GM19023 (cell line): Measurements from ENCODE around the gene AQP6.
"Not testable (repeated sequence)": the region's sequence is repeated elsewhere in the genome, so short reads cannot be mapped to it uniquely, and the experiment has no call there.

ENCODE experiments used
- ATAC-seq: cut with Tn5 transposase; IDR thresholded peaks from one replicate; pipeline ENCODE4 v1.9.1; 2021; ENCODE audit warnings: mild to moderate bottlenecking, moderate library complexity; ENCODE audit not compliant: unreplicated experiment

The AQP6 gene

DNA sequence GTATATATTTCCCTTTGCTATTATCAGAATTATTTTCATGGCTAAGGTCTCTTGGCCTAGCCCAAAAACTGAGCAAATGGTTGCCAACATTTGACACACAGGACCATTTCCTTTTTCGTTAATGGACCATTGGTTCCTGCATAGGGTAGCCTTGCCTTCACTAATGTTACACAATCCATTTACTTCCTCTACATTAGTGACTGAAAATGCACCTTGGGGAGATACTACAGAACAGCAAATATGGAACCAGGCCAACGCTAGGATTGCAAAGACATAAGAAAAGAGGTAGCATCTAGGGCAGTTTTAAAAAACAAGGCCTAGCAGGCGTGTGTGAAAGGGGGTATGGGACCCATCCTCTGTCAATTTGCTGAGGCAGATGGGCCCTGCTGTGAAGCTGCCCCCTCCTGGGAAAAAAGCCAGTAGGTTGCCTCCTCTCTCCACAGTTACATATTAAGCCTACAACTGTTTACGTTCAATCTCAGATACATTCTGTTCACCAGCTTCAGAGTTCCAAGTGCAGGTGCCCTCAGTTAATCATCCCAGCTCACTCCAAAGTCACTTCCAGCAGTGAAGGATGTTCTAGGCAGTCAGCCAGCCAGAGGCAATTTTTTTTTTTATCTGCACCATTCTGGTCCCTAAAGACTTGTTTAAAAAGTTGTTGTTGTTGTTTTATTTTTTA lies 15.0 kb downstream of the AQP6 start:
- no peak for ATAC-seq

GRCh38 chr12:49989400-49989799 lies 16.7 kb downstream of the AQP6 start:
- not testable (repeated sequence) for ATAC-seq

DNA sequence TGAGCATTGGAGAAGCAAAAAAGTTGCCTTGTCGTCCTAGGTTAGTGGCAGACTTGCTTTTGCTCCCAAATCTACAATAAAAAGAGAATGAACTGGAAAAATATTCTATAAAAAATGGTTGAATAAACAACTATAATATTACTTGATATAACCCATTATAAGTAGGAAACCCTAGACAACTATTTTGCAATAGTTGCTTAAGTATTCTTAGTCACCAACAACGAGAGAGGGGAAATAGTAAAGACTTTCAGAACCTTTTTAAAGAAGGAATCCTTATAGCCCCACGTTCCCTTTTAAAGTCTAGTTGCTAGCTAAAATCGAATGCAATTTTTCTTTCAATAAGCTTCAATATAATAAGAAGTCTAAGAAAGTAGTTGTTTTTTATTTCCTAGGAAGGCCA lies 17.5 kb downstream of the AQP6 start:
- no peak for ATAC-seq

DNA sequence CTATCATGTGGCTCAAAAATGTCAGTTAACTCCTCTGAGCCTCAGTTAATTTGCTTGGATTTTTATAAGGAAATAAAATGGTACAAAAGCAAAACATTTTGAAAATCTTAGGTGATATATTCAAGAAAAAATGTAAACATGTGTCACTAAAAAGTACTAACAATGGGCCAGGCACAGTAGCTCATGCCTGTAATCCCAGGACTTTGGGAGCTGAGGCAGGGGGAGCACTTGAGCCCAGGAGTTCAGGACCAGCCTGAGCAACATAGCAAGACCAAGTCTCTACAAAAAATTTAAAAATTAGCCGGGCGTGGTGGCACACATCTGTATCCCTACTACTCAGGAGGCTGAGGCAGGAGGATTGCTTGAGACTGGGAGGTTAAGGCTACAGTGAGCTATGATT lies 25.7 kb downstream of the AQP6 start:
- ATAC-seq, result no peak

- ATAC-seq, result no peak
These were observed 30.8 kb downstream of the AQP6 start for GRCh38 chr12:50003595-50003994.

DNA sequence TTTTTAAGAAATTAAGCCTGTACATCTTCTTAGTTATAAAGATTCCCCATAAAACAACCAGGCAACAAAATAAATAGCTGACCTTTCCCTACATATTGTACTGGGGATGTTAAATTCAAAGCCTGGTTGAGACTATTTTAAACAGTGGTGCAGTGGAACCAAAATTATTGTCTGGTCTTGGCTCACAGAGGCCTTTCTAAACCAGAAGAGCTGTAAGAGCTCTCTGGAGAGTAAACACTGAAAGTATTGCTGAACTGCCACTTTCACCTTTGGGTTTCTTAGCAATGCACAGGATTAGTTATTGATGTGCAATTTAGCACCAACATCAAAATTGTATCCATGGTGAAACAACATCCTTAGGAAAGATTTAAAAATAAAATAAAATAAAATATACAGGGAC lies 31.9 kb downstream of the AQP6 start:
- ATAC-seq, result no peak

DNA sequence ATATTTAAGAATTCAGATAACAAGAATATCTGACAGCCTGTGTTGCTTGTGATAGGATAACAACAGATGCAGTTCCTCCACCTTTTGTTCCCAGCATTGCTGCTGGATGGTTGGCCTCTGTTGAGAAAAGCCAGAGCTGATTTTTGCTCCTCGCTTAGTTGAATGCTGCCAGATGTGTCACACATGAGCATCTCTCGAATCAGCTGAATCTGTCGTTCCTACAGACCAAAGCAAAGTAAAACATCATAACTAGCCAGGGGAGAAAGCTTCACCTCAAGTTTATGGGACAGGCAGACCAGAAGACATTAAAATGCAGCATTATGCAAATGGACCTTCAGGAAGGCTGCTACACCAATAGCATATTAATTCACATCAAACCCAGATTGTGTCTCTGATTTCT lies 32.4 kb downstream of the AQP6 start:
- ATAC-seq, result no peak

- ATAC-seq, result no peak
These were observed 33.5 kb downstream of the AQP6 start for GRCh38 chr12:50006280-50006679.

GRCh38 chr12:50006754-50007442 lies 34.2 kb downstream of the AQP6 start:
- ATAC-seq, result no peak

DNA sequence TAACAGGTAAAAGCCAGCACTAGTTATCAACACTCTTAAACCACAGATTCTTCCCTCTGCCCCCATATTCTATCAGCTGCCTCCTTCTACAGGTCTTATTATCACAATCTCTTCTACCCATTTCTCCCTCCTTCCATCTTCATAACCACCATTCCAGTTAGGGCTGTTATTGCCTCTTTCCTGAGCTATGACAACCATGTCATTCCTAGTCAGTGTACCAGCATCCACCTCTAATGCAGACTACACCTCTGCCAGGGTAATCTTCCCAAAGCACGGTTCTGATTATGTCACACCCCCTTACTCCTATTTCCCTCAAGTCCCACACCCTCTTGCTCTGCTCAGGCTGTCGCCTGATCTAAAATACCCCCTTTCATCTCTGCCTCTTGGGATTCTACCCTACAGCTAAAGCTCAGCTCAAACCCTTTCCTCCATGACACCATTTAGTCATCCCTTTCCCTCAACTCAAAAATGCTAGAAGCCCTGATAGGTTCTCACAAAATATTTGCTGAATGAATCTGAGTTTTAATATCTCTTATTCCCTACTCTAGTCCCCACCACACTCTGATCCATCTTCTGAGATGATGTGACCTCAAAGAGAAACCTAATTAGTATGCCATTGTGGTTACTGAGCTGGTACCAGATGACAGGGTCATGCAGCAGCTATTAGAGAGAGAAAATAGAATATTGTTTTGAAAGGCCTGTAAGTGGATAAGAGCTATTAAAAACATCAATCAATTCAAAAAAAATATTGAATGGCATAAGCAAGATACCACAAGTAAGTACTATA lies 40.8 kb downstream of the AQP6 start:
- ATAC-seq, result no peak

GRCh38 chr12:50014342-50014741 lies 41.6 kb downstream of the AQP6 start:
- no peak for ATAC-seq

- ATAC-seq, result no peak
These were observed 44.0 kb downstream of the AQP6 start for GRCh38 chr12:50016501-50017475.

- ATAC-seq, result no peak
These were observed 44.9 kb downstream of the AQP6 start for GRCh38 chr12:50017641-50018040.

DNA sequence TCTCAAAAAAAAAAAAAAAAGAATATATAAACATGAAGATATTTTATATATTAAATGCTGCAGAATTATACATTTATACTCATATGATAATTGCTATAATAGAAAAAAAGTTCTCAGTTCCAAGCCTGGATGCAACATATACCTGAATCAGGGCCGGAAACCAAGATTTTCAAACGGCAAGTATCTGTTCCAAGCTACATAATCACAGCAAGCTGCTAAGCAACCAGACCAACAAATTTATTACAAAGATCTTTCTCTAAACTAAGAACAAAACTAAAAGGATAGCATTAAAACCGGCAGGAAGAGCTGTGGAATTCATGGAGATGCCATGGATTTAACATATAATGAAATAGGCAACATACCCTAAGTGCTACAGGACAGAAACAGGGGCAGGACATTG lies 45.4 kb downstream of the AQP6 start:
- ATAC-seq, result no peak

DNA sequence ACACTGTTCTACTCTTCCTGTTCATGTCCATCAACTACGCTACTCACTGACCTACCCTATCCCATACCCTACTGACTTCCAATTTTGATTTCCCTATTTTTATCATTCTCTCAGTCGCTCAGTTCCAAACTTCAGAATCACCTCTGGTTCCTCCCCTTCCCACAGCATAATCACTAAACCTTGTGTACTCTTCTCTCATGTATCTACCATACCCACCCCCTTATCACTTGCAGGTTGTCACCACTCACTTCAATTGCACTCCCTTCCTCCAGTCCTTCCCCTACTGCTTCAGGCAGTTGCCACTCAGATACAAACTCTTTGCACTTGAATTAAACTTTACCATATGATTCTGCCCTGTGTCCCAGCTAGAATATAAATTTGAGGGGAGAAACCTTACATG lies 46.2 kb downstream of the AQP6 start:
- no peak for ATAC-seq

DNA sequence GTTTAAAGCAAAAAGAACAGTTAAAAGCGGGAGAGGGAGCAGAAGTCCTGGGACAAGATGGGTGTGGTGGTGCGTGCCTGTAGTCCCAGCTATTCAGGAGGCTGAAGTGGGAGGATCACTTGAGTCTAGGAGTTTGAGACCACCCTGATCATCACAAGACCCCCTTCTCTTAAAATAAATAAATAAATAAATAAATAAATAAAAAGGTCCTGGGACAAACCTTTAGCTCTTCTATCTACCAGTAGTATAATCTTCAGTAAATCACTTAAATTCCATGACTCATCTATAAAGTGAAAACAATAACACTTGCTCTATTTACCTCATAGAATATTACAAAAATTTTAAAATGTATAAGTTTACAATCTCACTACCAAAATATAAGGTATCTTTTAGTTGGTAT lies 46.8 kb downstream of the AQP6 start:
- no peak for ATAC-seq

DNA sequence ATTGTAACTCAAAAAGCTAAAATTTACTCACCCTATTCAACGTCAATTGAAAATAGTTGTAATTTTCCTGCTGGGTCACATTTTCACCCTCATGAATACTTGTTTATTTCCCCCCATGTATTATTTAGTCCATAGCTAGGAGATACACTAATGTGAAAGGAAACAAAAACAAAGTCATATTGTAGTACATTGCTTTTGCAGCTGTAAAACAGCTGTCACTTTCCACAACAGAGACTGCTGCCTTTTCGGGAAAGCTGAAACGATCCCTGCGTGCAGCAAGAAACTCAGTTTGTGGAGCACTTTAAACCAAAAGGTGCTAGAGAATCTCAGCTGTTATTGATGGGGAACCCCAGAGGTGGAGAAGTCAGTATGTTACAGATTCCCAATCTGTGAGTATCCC lies 48.3 kb downstream of the AQP6 start:
- ATAC-seq, result no peak

DNA sequence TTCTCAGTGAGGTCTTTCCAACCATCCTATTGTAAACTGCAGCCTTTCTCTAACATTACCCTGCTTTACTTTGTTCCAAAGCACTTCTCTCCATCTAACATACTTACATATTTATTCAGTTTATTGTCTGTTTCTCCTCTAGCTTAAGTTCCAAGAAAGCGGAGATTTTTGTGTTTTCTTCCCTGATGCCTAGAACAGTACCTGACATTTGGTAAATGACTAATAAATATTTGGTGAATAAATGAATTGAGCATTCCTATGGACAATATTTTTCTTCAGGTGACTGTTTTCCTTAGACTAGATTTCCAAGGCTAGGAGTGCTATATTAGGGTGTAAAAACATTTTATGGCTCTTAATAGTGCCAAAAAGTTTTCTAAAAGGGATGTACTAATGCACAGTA lies 50.2 kb downstream of the AQP6 start:
- ATAC-seq, result no peak

DNA sequence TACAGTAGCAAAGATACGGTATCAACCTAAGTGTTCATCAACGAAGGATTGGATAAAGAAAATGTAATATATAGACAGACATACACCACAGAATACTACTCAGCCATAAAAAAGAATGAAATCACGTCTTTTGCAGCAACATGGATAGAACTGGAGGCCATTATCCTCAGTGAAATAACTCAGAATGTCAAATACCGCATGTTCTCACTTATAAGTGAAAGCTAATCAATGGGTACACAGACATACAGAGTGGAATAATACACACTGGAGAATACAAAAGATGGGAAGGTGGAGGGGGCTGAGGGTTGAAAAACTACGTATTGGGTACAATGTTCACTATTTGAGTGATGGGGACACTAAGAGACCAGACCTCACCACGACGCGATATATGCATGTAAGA lies 51.5 kb downstream of the AQP6 start:
- no peak for ATAC-seq

DNA sequence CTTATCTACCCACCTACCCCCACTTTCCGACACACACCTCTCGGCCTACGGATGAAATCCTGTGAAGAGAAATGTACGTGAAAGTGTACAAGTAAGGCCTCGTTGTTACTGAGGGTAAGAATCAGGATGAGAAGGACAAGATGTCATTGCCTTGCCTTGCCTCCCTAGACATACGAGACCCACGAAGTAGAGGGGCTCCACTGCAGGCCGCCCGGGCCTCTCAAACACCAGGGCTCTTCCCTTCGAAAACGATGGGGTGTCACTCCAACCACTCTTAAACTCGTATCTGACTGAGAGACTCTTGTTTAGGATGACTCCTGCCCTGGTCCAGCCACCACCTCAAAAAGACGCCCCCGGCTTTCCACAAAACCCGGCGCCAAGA lies 52.0 kb downstream of the AQP6 start:
- peak; percentile 17 for ATAC-seq
